Measurements from ENCODE around the gene HTR1B. TPM values are rescaled to one million over a fixed set of nuclear protein-coding genes. Genes with fewer than 3 reads are reported as not detected.

The HTR1B gene
- total and polyA plus RNA-seq, 2 of the 4 experiments (the other 2 are of a cell fraction), result 0.27 to 0.36 TPM

DNA sequence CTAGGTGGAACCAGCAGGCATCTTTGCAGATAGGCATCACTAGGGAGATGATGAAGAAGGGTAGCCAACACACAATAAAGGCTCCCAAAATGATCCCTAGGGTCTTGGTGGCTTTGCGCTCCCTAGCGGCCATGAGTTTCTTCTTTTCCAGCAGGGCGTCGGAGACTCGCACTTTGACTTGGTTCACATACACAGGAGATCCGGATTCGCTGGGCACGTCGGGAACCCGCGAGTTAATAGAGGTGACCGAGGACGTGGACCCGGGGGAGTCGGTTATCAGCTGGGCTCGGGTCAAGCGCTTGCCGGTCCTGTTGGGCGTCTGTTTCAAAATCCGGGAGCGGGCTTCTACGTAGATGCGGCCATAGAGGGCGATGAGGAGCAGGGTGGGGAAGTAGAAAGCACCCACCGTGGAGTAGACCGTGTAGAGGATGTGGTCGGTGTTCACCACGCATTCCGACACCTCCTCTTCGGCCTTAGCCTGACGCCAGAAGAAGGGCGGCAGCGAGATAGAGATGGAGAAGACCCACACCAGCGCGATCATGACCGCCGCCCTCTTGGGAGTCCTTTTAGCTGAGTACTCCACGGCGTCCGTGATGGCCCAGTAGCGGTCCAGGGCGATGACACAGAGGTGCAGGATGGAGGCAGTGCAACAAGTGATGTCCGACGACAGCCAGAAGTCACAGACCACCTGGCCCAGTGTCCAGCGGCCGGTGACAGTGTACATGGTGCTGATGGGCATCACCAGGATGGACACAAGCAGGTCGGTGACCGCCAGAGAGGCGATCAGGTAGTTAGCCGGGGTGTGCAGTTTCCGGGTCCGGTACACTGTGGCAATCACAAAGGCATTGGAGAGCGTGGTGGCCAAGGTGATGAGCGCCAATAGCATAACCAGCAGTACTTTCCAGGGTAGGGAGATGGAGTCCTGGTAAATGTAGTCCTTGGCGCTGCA, 658 bp downstream of the HTR1B start:
- no peak overlapping the region for H3K18ac ChIP-seq (ENCODE audit: low read depth, low read length)
- ATAC-seq (ENCODE audit: low read depth) (no peak), DNase-seq (no peak)
- H4K8ac ChIP-seq (ENCODE audit: low read depth in 2 of 2, low read length in 2 of 2), result peak overlapping the region in 1 of 2 experiments; percentile 31; a peak in 1 of 4 replicates
- no TSS peak for BruUV-seq (replicated peaks)
- no peaks in the 10 kb centered on the region; a peak in 1 of 4 replicates for H3K79me1 ChIP-seq (ENCODE audit: low read depth in 1 of 2, low read length in 2 of 2)
- ChIA-PET CTCF (interaction anchor here (1.2 kb wide), 1 partner anchor 764 kb away, joined by 3 read pairs; no protein-coding TSS in a partner anchor), POLR2A (ENCODE audit: unreplicated experiment) (no interaction called here)
- H2BK5ac ChIP-seq (ENCODE audit: low read depth, low read length, poor library complexity, severe bottlenecking), result no peak overlapping the region
- H2BK120ac ChIP-seq (ENCODE audit: low read depth, low read length), result peak overlapping the region; percentile 37; the same call in 1 of the 2 replicates
- no peak overlapping the region for H3K56ac ChIP-seq (ENCODE audit: extremely low read depth, insufficient read depth, low read length)
- no peak for TF ChIP-seq FOS (IDR thresholded peaks at IDR 0.05; ENCODE audit: low read depth, low read length)
- no peak for TF ChIP-seq CHD1 (IDR thresholded peaks at IDR 0.05; ENCODE audit: low read depth, low read length)
- TF ChIP-seq, protein P1, sequence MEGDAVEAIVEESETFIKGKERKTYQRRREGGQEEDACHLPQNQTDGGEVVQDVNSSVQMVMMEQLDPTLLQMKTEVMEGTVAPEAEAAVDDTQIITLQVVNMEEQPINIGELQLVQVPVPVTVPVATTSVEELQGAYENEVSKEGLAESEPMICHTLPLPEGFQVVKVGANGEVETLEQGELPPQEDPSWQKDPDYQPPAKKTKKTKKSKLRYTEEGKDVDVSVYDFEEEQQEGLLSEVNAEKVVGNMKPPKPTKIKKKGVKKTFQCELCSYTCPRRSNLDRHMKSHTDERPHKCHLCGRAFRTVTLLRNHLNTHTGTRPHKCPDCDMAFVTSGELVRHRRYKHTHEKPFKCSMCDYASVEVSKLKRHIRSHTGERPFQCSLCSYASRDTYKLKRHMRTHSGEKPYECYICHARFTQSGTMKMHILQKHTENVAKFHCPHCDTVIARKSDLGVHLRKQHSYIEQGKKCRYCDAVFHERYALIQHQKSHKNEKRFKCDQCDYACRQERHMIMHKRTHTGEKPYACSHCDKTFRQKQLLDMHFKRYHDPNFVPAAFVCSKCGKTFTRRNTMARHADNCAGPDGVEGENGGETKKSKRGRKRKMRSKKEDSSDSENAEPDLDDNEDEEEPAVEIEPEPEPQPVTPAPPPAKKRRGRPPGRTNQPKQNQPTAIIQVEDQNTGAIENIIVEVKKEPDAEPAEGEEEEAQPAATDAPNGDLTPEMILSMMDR (conservative IDR thresholded peaks at IDR 0.05; ENCODE audit: low read depth, low read length), result 0 out of 2 replicates have a peak, but pooled peaks have one; percentile 17
- TF ChIP-seq RCOR1 (IDR thresholded peaks at IDR 0.05; ENCODE audit: insufficient replicate concordance, low read length), result no peak
- no peak for TF ChIP-seq MAZ (IDR thresholded peaks at IDR 0.05; ENCODE audit: borderline replicate concordance, low read depth, low read length)
- H2AK5ac ChIP-seq (ENCODE audit: low read depth, low read length), result peak overlapping the region; percentile 19; the same call in 1 of the 2 replicates
- H3K4me3 ChIP-seq (ENCODE audit: insufficient read depth, low read depth, low read length), result peak overlapping the region; percentile 48
- H3K36me3 ChIP-seq (ENCODE audit: control insufficient read depth, insufficient read depth, low read length), result no peaks in the 10 kb centered on the region
- peak overlapping the region; percentile 14; the same call in 1 of the 2 replicates for H2BK20ac ChIP-seq (ENCODE audit: low read depth, low read length)
- no peaks in the 10 kb centered on the region; the same call in 1 of the 2 replicates for H3K4me1 ChIP-seq (ENCODE audit: control insufficient read depth, insufficient read depth, low read length)
- H3K9me3 ChIP-seq (ENCODE audit: control insufficient read depth, insufficient read depth, low read length), result no peaks in the 10 kb centered on the region
- H3K9ac ChIP-seq (ENCODE audit: low read depth, low read length), result peak overlapping the region; percentile 31; the same call in 1 of the 2 replicates
- in situ Hi-C loops (cut with MboI; ENCODE audit: low sequenced_read_pairs) (loop anchor here (5.0 to 25.0 kb wide), 3 partner anchors 775 to 1528 kb away; no protein-coding TSS in a partner anchor), intact Hi-C loops (cut with micrococcal nuclease) (loop anchor here (10.0 kb wide), 1 partner anchor 1612 kb away; the partner anchor contains the start of gene PHIP), dilution Hi-C loops (cut with HindIII; ENCODE audit: low sequenced_read_pairs, unreplicated experiment) (no loop called here)
- no peak overlapping the region for H4K5ac ChIP-seq (ENCODE audit: low read depth, low read length)
- H3K4me2 ChIP-seq (ENCODE audit: low read depth, low read length), result peak overlapping the region; percentile 93
- no peaks in the 10 kb centered on the region for H3K9me1 ChIP-seq (ENCODE audit: insufficient read depth, low read length)
- H2AK9ac ChIP-seq (replicated peaks; ENCODE audit: low read depth, low read length, poor library complexity), result no peak overlapping the region
- 0 out of 2 replicates have a peak overlapping the region, but pooled peaks have one; percentile 37 for H4K91ac ChIP-seq (ENCODE audit: insufficient read depth, low read depth, low read length)
- 9% methylated on average over 12 of the region's 55 CpGs; no CpG with 5 or more reads in 1 of the 2 experiments for WGBS, 2 experiments (ENCODE audit: extremely low coverage in 2 of 2, insufficient read length in 1 of 2)
- peaks cover 17% of the 10 kb centered on the region for H3K27me3 ChIP-seq (ENCODE audit: control insufficient read depth, insufficient read depth, low read length)
- no peaks in the 10 kb centered on the region for H4K20me1 ChIP-seq (ENCODE audit: insufficient read depth, low read length)
- H3K14ac ChIP-seq (replicated peaks; ENCODE audit: low read depth, low read length), result no peak overlapping the region
- H3K4ac ChIP-seq (ENCODE audit: low read depth, low read length), result peak overlapping the region; percentile 34
- peak overlapping the region; percentile 90 for H2AFZ ChIP-seq (replicated peaks; ENCODE audit: low read length, poor library complexity)
- peak overlapping the region; percentile 59 for H3K23ac ChIP-seq (ENCODE audit: low read depth, low read length)
- no peak overlapping the region for H2BK15ac ChIP-seq (ENCODE audit: low read depth, low read length)
- no peak overlapping the region for H3K27ac ChIP-seq (ENCODE audit: insufficient read depth, low read length)
